Stimulated activated CD8-positive, alpha-beta memory T cell treated with anti-CD3 and anti-CD28 coated beads, Interleukin-15, amount 100 ng/mL, for 24 hours (primary cell): ENCODE measurements around the gene GAB4.
"Not testable (repeated sequence)": the region's sequence is repeated elsewhere in the genome, so short reads cannot be mapped to it uniquely, and the experiment has no call there.

Experiments
- DNase-seq: peaks from one replicate; pipeline ENCODE4 v3.0.0-alpha.2; 2020; ENCODE audit warnings: low read depth

The GAB4 gene

GRCh38 chr22:16959345-16959930 is 48.6 kb downstream of the GAB4 start:
- DNase-seq: no peak

- no peak for DNase-seq
Measured at GRCh38 chr22:16958475-16958874, 49.5 kb downstream of the GAB4 start.

GRCh38 chr22:16957781-16958180 is 50.2 kb downstream of the GAB4 start:
- no peak for DNase-seq

- DNase-seq: no peak
Measured at GRCh38 chr22:16956290-16956689, 51.7 kb downstream of the GAB4 start.

- DNase-seq: no peak
Measured at GRCh38 chr22:16955678-16956210, 52.3 kb downstream of the GAB4 start.

GRCh38 chr22:16955081-16955480 is 52.9 kb downstream of the GAB4 start:
- DNase-seq: no peak

- no peak for DNase-seq
Measured at GRCh38 chr22:16954060-16954403, 54.0 kb downstream of the GAB4 start.

- no peak for DNase-seq
Measured at GRCh38 chr22:16953206-16954059, 54.6 kb downstream of the GAB4 start.

- DNase-seq: no peak
Measured at GRCh38 chr22:16949561-16949960, 58.5 kb downstream of the GAB4 start.

- no peak for DNase-seq
Measured at GRCh38 chr22:16937811-16938210, 70.2 kb downstream of the GAB4 start.

GRCh38 chr22:16937209-16937608 is 70.8 kb downstream of the GAB4 start:
- not testable (repeated sequence) for DNase-seq

GRCh38 chr22:16936625-16937024 is 71.4 kb downstream of the GAB4 start:
- DNase-seq: no peak

- no peak for DNase-seq
Measured at GRCh38 chr22:16935209-16935608, 72.8 kb downstream of the GAB4 start.

GRCh38 chr22:16933291-16934282 is 74.4 kb downstream of the GAB4 start:
- DNase-seq: no peak

- DNase-seq: no peak
Measured at GRCh38 chr22:16932577-16932976, 75.4 kb downstream of the GAB4 start.

- DNase-seq: no peak
Measured at GRCh38 chr22:16925407-16925966, 82.5 kb downstream of the GAB4 start.

- DNase-seq: no peak
Measured at GRCh38 chr22:16922706-16923105, 85.3 kb downstream of the GAB4 start.

GRCh38 chr22:16922076-16922475 is 85.9 kb downstream of the GAB4 start:
- no peak for DNase-seq

GRCh38 chr22:16917144-16918003 is 90.6 kb downstream of the GAB4 start:
- peak; percentile 29 for DNase-seq

- DNase-seq: no peak
Measured at GRCh38 chr22:16915701-16916100, 92.3 kb downstream of the GAB4 start.

GRCh38 chr22:16914911-16915310 is 93.1 kb downstream of the GAB4 start:
- DNase-seq: not testable (repeated sequence)
